ENCODE results near the gene NDUFAF2. TPM values are rescaled to one million over a fixed set of nuclear protein-coding genes. Genes with fewer than 3 reads are reported as not detected.

Gene NDUFAF2
- total and polyA plus RNA-seq, 2 of the 8 experiments (the other 6 are each of a cell fraction or from before 2014, with no cell fraction given): 10.7 to 46.5 TPM

DNA sequence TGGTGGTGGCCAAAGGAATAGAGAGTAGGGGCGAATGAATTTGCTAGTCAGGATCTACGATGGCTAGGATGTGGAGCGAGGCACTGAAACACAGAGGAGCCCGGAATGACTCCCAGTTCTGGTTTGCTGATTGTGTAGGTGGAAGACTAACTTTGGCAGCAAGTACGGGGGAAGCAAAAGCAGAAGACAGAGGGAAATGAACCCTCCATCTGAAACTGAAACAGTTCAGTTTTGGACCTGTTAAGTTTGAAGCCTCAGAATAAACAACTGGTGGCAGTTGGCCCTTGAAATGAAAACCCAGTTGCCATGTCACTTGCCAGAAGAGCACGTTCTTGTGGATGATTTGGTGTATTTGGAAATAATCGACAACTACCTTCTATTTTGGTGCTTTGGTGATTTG, 232.7 kb downstream of the NDUFAF2 start:
- H2AFZ ChIP-seq (ENCODE audit: low read length): no peak overlapping the region
- no peak overlapping the region for H4K91ac ChIP-seq (replicated peaks; ENCODE audit: insufficient read length, low read length)
- H3K4me3 ChIP-seq (ENCODE audit: extremely low read depth in 1 of 4, insufficient read depth in 2 of 4, low read depth in 3 of 4, low read length in 4 of 4): no peak overlapping the region
- H3K23me2 ChIP-seq (ENCODE audit: low read depth, low read length): no peaks in the 10 kb centered on the region
- H4K5ac ChIP-seq (ENCODE audit: insufficient read length, low read depth, low read length): no peak overlapping the region
- H3K27ac ChIP-seq (ENCODE audit: low read depth, low read length): no peak overlapping the region
- no peaks in the 10 kb centered on the region for H3K9me3 ChIP-seq (ENCODE audit: insufficient read depth in 2 of 2, low read depth in 1 of 2, low read length in 1 of 2)
- H3K9ac ChIP-seq (replicated peaks in 1 of 4; ENCODE audit: extremely low read depth in 1 of 4, low read depth in 3 of 4, low read length in 3 of 4): no peak overlapping the region
- H2BK20ac ChIP-seq (ENCODE audit: low read length): no peak overlapping the region
- no peak overlapping the region for H3K4me2 ChIP-seq (ENCODE audit: insufficient read depth in 1 of 2, low read depth in 2 of 2, low read length in 2 of 2)
- no peaks in the 10 kb centered on the region for H3K27me3 ChIP-seq (replicated peaks in 1 of 4; ENCODE audit: control insufficient read depth in 3 of 4, extremely low read depth in 1 of 4, insufficient read depth in 3 of 4, low read length in 3 of 4)
- ChIA-PET POLR2A (ENCODE audit: partially characterized antibody) (no interaction called here), CTCF (ENCODE audit: partially characterized antibody) (interaction anchor here (1.2 to 1.6 kb wide), 2 partner anchors 123 to 180 kb away, joined by 4 read pairs; no protein-coding TSS in a partner anchor)
- H3K79me1 ChIP-seq (ENCODE audit: low read depth, low read length): no peaks in the 10 kb centered on the region
- TF ChIP-seq NRF1 (IDR thresholded peaks at IDR 0.05; ENCODE audit: low read depth, low read length): no peak
- no peak overlapping the region for H2BK5ac ChIP-seq (ENCODE audit: low read depth, low read length)
- H4K8ac ChIP-seq (ENCODE audit: extremely low read depth, insufficient read depth, low read length): no peak overlapping the region
- H3K4ac ChIP-seq (replicated peaks; ENCODE audit: insufficient read length, low read depth, low read length): no peak overlapping the region
- no peaks in the 10 kb centered on the region for H3K4me1 ChIP-seq (replicated peaks in 1 of 4; ENCODE audit: control insufficient read depth in 3 of 4, insufficient read depth in 4 of 4, low read length in 3 of 4)
- no peaks in the 10 kb centered on the region for H3K79me2 ChIP-seq (ENCODE audit: control insufficient read depth in 1 of 2, insufficient read depth in 2 of 2, low read length in 2 of 2)
- no peak overlapping the region for H3K56ac ChIP-seq (replicated peaks; ENCODE audit: insufficient read length, low read depth, low read length)
- H3K18ac ChIP-seq (ENCODE audit: extremely low read depth, low read length): no peak overlapping the region
- H3K23ac ChIP-seq (ENCODE audit: insufficient read length): no peak overlapping the region
- FAIRE-seq: no peak
- no peaks in the 10 kb centered on the region for H4K20me1 ChIP-seq (replicated peaks in 1 of 2; ENCODE audit: control insufficient read depth in 1 of 2, insufficient read depth in 2 of 2, low read length in 2 of 2)
- H3K36me3 ChIP-seq (ENCODE audit: control insufficient read depth in 2 of 4, insufficient read depth in 4 of 4, low read length in 3 of 4): no peaks in the 10 kb centered on the region
- 82% methylated on average over 7 of the region's 7 CpGs; no CpG with 5 or more reads in 1 of the 2 experiments for WGBS, 2 experiments (ENCODE audit: extremely low coverage in 1 of 2, insufficient coverage in 1 of 2, insufficient read length in 1 of 2, insufficient replicate concordance in 2 of 2, low coverage in 1 of 2, low lambda C conversion rate in 2 of 2, missing lambda C conversion rate in 1 of 2)
- no peak overlapping the region for H2BK120ac ChIP-seq (replicated peaks; ENCODE audit: low read depth, low read length)
- H2BK15ac ChIP-seq (ENCODE audit: low read length): no peak overlapping the region
- DNase-seq (ENCODE audit: low read depth in 1 of 2, low spot score in 2 of 2): no peak
- no peak overlapping the region for H3K14ac ChIP-seq (ENCODE audit: insufficient read length)
- H2BK12ac ChIP-seq (ENCODE audit: low read depth, low read length): no peak overlapping the region
- H2AK5ac ChIP-seq (ENCODE audit: low read depth, low read length): no peak overlapping the region
